Measurements from ENCODE around the gene FCAMR.
"Not testable (repeated sequence)": the region's sequence is repeated elsewhere in the genome, so short reads cannot be mapped to it uniquely, and the experiment has no call there.

FCAMR gene

GRCh38 chr1:206926286-206926685 is 44.0 kb downstream of the FCAMR start:
- Histone ChIP-seq H3K9me3 (ENCODE audit: control extremely low read depth in 1 of 5, control insufficient read depth in 4 of 5, insufficient read depth in 2 of 5, low read depth in 1 of 5, low read length in 4 of 5) (no peaks in the 10 kb centered on the region), H3K27me3 (replicated peaks in 2 of 5; ENCODE audit: control insufficient read depth in 4 of 5, insufficient read depth in 5 of 5, low read length in 4 of 5) (no peaks in the 10 kb centered on the region), H3K4me1 (ENCODE audit: control extremely low read depth in 1 of 4, control insufficient read depth in 4 of 4, insufficient read depth in 4 of 4, low read length in 3 of 4) (peaks cover 20 to 48% (median 40%) of the 10 kb centered on the region in 4 experiments), H3K36me3 (ENCODE audit: control insufficient read depth in 4 of 4, insufficient read depth in 4 of 4, low read length in 3 of 4) (no peaks in the 10 kb centered on the region), H3K4me3 (ENCODE audit: control insufficient read depth in 1 of 7, extremely low read depth in 1 of 7, insufficient read depth in 4 of 7, low read depth in 2 of 7, low read length in 6 of 7) (no peak overlapping the region), H3K27ac (ENCODE audit: insufficient read depth in 1 of 2, low read depth in 1 of 2, low read length in 2 of 2, poor library complexity in 1 of 2, severe bottlenecking in 2 of 2) (no peak overlapping the region)
- 100% methylated on average over 2 of the region's 2 CpGs for WGBS (ENCODE audit: insufficient coverage)
- ChIA-PET POLR2A (no interaction called here), CTCF (interaction anchor here (0.5 to 2.7 kb wide), 8 partner anchors 8 to 537 kb away, joined by 3 to 10 read pairs (median 4); no protein-coding TSS in a partner anchor)
- DNase-seq = no peak

GRCh38 chr1:206925106-206925736 is 45.0 kb downstream of the FCAMR start:
- H3K36me3 ChIP-seq (ENCODE audit: control insufficient read depth in 4 of 4, insufficient read depth in 4 of 4, low read length in 3 of 4) = no peaks in the 10 kb centered on the region
- H3K9me3 ChIP-seq (ENCODE audit: control extremely low read depth in 1 of 5, control insufficient read depth in 4 of 5, insufficient read depth in 2 of 5, low read depth in 1 of 5, low read length in 4 of 5) = no peaks in the 10 kb centered on the region
- H3K27me3 ChIP-seq (replicated peaks in 2 of 5; ENCODE audit: control insufficient read depth in 4 of 5, insufficient read depth in 5 of 5, low read length in 4 of 5) = no peaks in the 10 kb centered on the region
- 77% methylated on average over 7 of the region's 11 CpGs for WGBS (ENCODE audit: insufficient coverage)
- POLR2A ChIA-PET = interaction anchor here (1.0 kb wide), 1 partner anchor 48 kb away, joined by 3 read pairs; no protein-coding TSS in a partner anchor
- peaks cover 20 to 49% (median 46%) of the 10 kb centered on the region in 4 experiments for H3K4me1 ChIP-seq (ENCODE audit: control extremely low read depth in 1 of 4, control insufficient read depth in 4 of 4, insufficient read depth in 4 of 4, low read length in 3 of 4)
- CTCF ChIA-PET = interaction anchor here (0.6 to 2.7 kb wide), 10 partner anchors 9 to 132 kb away, joined by 3 to 10 read pairs (median 4); no protein-coding TSS in a partner anchor
- no peak overlapping the region for H3K4me3 ChIP-seq (ENCODE audit: control insufficient read depth in 1 of 7, extremely low read depth in 1 of 7, insufficient read depth in 4 of 7, low read depth in 2 of 7, low read length in 6 of 7)
- H3K27ac ChIP-seq (ENCODE audit: insufficient read depth in 1 of 2, low read depth in 1 of 2, low read length in 2 of 2, poor library complexity in 1 of 2, severe bottlenecking in 2 of 2) = no peak overlapping the region
- peak in 1 of 3 donors; percentile 57 for DNase-seq

DNA sequence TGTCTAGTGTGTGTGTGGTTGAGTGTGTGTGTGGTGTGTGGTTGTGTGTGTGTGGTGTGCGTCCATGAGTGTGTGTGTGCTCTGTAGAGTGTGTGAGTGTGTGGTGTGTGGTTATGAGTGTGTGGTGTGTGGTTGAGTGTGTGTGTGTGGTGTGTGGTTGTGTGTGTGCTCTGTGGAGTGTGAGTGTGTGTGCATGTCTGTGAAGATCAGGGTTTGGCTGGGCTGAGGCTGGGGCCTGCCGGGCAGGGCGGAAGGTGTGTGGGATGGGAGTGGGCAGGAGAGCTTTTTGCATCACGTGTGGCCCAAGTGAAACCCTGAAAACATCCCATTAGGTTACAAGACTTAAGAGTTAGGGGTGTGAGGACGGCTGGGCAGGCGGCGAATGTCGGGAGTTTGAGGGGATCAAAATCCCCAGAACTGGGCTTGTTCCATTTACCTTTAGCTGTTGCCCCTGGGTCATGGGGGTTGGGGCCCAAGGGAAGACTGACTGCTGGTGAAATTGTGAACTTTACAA is 45.6 kb downstream of the FCAMR start:
- no peak overlapping the region for H3K27ac ChIP-seq (ENCODE audit: insufficient read depth in 1 of 2, low read depth in 1 of 2, low read length in 2 of 2, poor library complexity in 1 of 2, severe bottlenecking in 2 of 2)
- WGBS (ENCODE audit: insufficient coverage) = 94% methylated on average over 4 of the region's 8 CpGs
- peaks cover 20 to 45% (median 43%) of the 10 kb centered on the region in 4 experiments for H3K4me1 ChIP-seq (ENCODE audit: control extremely low read depth in 1 of 4, control insufficient read depth in 4 of 4, insufficient read depth in 4 of 4, low read length in 3 of 4)
- no peaks in the 10 kb centered on the region for H3K27me3 ChIP-seq (replicated peaks in 2 of 5; ENCODE audit: control insufficient read depth in 4 of 5, insufficient read depth in 5 of 5, low read length in 4 of 5)
- POLR2A ChIA-PET = interaction anchor here (1.0 kb wide), 1 partner anchor 49 kb away, joined by 3 read pairs; no protein-coding TSS in a partner anchor
- H3K9me3 ChIP-seq (ENCODE audit: control extremely low read depth in 1 of 5, control insufficient read depth in 4 of 5, insufficient read depth in 2 of 5, low read depth in 1 of 5, low read length in 4 of 5) = no peaks in the 10 kb centered on the region
- CTCF ChIA-PET = interaction anchor here (0.6 to 2.7 kb wide), 10 partner anchors 9 to 131 kb away, joined by 3 to 10 read pairs (median 4); no protein-coding TSS in a partner anchor
- peak in 1 of 3 donors; percentile 35 for DNase-seq
- no peak overlapping the region for H3K4me3 ChIP-seq (ENCODE audit: control insufficient read depth in 1 of 7, extremely low read depth in 1 of 7, insufficient read depth in 4 of 7, low read depth in 2 of 7, low read length in 6 of 7)
- no peaks in the 10 kb centered on the region for H3K36me3 ChIP-seq (ENCODE audit: control insufficient read depth in 4 of 4, insufficient read depth in 4 of 4, low read length in 3 of 4)

GRCh38 chr1:206923961-206924557 is 46.2 kb downstream of the FCAMR start:
- DNase-seq = peak in 1 of 3 donors; percentile 44
- H3K4me3 ChIP-seq (ENCODE audit: control insufficient read depth in 1 of 7, extremely low read depth in 1 of 7, insufficient read depth in 4 of 7, low read depth in 2 of 7, low read length in 6 of 7); H3K36me3 ChIP-seq (ENCODE audit: control insufficient read depth in 4 of 4, insufficient read depth in 4 of 4, low read length in 3 of 4); H3K27ac ChIP-seq (ENCODE audit: insufficient read depth in 1 of 2, low read depth in 1 of 2, low read length in 2 of 2, poor library complexity in 1 of 2, severe bottlenecking in 2 of 2); H3K9me3 ChIP-seq (ENCODE audit: control extremely low read depth in 1 of 5, control insufficient read depth in 4 of 5, insufficient read depth in 2 of 5, low read depth in 1 of 5, low read length in 4 of 5); POLR2A ChIA-PET; H3K27me3 ChIP-seq (replicated peaks in 2 of 5; ENCODE audit: control insufficient read depth in 4 of 5, insufficient read depth in 5 of 5, low read length in 4 of 5): not testable (repeated sequence)
- WGBS (ENCODE audit: insufficient coverage) = 89% methylated on average over 3 of the region's 4 CpGs
- peaks cover 20 to 48% (median 45%) of the 10 kb centered on the region in 4 experiments for H3K4me1 ChIP-seq (ENCODE audit: control extremely low read depth in 1 of 4, control insufficient read depth in 4 of 4, insufficient read depth in 4 of 4, low read length in 3 of 4)
- CTCF ChIA-PET = interaction anchor here (1.1 to 3.0 kb wide), 5 partner anchors 15 to 114 kb away, joined by 3 to 10 read pairs (median 4); no protein-coding TSS in a partner anchor

DNA sequence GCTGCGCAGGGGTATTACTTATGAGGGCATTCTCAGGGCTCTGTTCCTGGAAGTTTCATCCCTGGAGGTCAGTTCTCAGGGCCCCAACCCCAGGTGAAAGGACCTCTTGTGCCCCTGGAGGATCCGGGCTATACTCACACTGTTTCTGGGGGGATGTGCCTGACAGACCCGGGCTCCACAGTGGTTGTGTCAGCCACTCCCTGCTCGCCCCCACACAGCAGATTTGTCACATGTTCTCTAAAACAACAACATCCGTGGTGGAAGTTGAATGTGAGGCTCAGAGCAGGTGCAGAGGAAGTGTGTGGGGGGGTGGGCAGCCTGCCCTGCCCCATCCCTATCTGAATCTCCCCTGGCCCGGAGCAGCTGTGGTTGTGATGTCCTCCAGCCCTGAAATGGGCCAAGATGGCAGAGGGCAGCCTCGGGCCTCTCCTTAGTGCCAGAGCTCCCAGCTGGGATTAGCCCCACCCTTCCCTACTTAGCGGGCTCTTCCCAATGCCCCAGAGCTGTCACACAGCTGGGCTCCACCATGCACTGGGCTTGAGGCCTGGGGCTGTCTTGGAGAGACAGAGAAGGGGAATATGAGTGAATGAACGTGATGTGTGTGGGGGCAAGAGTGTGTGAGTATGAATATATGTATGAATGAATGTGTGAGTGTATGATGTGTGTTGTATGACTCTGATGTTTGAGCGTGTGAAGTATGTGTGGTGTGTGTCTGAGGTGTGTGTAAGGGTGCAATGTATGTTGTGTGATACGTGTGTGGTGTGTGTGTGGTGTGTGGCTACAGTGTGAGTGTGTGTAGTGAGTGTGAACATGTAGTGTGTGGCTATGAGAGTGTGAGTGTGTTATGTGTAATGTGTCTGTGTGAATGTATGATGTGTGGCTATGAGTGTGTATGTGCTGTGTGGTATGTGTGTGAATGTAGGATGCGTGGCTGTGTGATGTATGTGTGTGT is 47.0 kb downstream of the FCAMR start:
- Histone ChIP-seq H3K9me3 (ENCODE audit: control extremely low read depth in 1 of 5, control insufficient read depth in 4 of 5, insufficient read depth in 2 of 5, low read depth in 1 of 5, low read length in 4 of 5) (no peaks in the 10 kb centered on the region), H3K4me1 (ENCODE audit: control extremely low read depth in 1 of 4, control insufficient read depth in 4 of 4, insufficient read depth in 4 of 4, low read length in 3 of 4) (peaks cover 20 to 48% (median 46%) of the 10 kb centered on the region in 4 experiments), H3K36me3 (ENCODE audit: control insufficient read depth in 4 of 4, insufficient read depth in 4 of 4, low read length in 3 of 4) (no peaks in the 10 kb centered on the region), H3K4me3 (ENCODE audit: control insufficient read depth in 1 of 7, extremely low read depth in 1 of 7, insufficient read depth in 4 of 7, low read depth in 2 of 7, low read length in 6 of 7) (peak overlapping the region in 1 of 7 experiments; percentile 10), H3K27me3 (replicated peaks in 2 of 5; ENCODE audit: control insufficient read depth in 4 of 5, insufficient read depth in 5 of 5, low read length in 4 of 5) (no peaks in the 10 kb centered on the region), H3K27ac (ENCODE audit: insufficient read depth in 1 of 2, low read depth in 1 of 2, low read length in 2 of 2, poor library complexity in 1 of 2, severe bottlenecking in 2 of 2) (peak overlapping the region; percentile 64 to 79)
- peak; percentile 54 to 94 (median 90) for DNase-seq
- ChIA-PET CTCF (interaction anchor here (0.7 to 3.3 kb wide), 7 partner anchors 10 to 149 kb away, joined by 3 to 44 read pairs (median 18); no protein-coding TSS in a partner anchor), POLR2A (interaction anchor here (2.3 kb wide), 1 partner anchor 10 kb away, joined by 7 read pairs; no protein-coding TSS in a partner anchor)
- WGBS (ENCODE audit: insufficient coverage) = 63% methylated on average over 8 of the region's 12 CpGs

- WGBS (ENCODE audit: insufficient coverage) = 78% methylated on average over 1 of the region's 1 CpG
Measured at GRCh38 chr1:206922524-206922923, 47.7 kb downstream of the FCAMR start.

More at GRCh38 chr1:206922524-206922923, 47.7 kb downstream of the FCAMR start:
- Histone ChIP-seq H3K4me1 (ENCODE audit: control extremely low read depth in 1 of 4, control insufficient read depth in 4 of 4, insufficient read depth in 4 of 4, low read length in 3 of 4) (peaks cover 20 to 51% (median 46%) of the 10 kb centered on the region in 4 experiments), H3K4me3 (ENCODE audit: control insufficient read depth in 1 of 7, extremely low read depth in 1 of 7, insufficient read depth in 4 of 7, low read depth in 2 of 7, low read length in 6 of 7) (peak overlapping the region in 2 of 7 experiments; percentile 1 to 39), H3K27me3 (replicated peaks in 2 of 5; ENCODE audit: control insufficient read depth in 4 of 5, insufficient read depth in 5 of 5, low read length in 4 of 5) (no peaks in the 10 kb centered on the region), H3K9me3 (ENCODE audit: control extremely low read depth in 1 of 5, control insufficient read depth in 4 of 5, insufficient read depth in 2 of 5, low read depth in 1 of 5, low read length in 4 of 5) (no peaks in the 10 kb centered on the region), H3K36me3 (ENCODE audit: control insufficient read depth in 4 of 4, insufficient read depth in 4 of 4, low read length in 3 of 4) (no peaks in the 10 kb centered on the region), H3K27ac (ENCODE audit: insufficient read depth in 1 of 2, low read depth in 1 of 2, low read length in 2 of 2, poor library complexity in 1 of 2, severe bottlenecking in 2 of 2) (peak overlapping the region; percentile 64 to 79)
- ChIA-PET CTCF (interaction anchor here (0.7 to 3.3 kb wide), 11 partner anchors 10 to 152 kb away, joined by 3 to 44 read pairs (median 4); no protein-coding TSS in a partner anchor), POLR2A (interaction anchor here (0.8 to 2.3 kb wide), 2 partner anchors 9 to 262 kb away, joined by 3 to 7 read pairs; no protein-coding TSS in a partner anchor)
- no peak for DNase-seq

All from common myeloid progenitor, CD34-positive (primary cell).